HG02870 (cell line): ENCODE data around the gene NRF1.
"Not testable (repeated sequence)": the region's sequence is repeated elsewhere in the genome, so short reads cannot be mapped to it uniquely, and the experiment has no call there.

Source experiments
- ATAC-seq: cut with Tn5 transposase; IDR thresholded peaks from one replicate; pipeline ENCODE4 v1.9.1; 2021; ENCODE audit warnings: mild to moderate bottlenecking, moderate library complexity; ENCODE audit not compliant: unreplicated experiment

Gene NRF1

DNA sequence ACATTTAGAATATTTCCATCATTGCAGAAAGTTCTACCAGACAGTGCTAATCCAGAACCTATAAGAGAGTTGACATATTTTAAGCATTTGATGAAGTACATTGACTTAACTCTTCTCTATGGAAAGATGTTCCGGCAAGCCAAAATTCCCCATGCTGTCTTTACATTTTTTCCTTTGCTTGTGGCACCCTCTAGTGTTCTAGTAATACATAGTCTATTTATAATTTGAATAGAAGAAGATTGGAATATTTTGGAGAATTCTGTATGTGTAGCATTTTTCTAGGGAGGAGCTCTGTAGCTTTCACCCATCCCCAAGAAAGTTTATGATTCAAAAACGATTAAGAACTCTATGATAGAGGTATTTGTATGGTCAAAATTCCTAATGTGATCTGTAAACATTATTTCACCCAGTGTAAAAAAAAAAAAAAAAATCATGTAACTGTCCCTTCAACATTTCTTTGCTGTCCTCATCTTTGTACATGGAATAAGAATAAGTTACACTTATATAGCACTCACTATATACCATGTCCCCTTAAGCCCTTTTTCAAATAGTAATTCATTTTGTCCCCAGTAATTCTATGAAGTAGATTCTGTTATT is 33.2 kb downstream of the NRF1 start:
- ATAC-seq, result no peak

DNA sequence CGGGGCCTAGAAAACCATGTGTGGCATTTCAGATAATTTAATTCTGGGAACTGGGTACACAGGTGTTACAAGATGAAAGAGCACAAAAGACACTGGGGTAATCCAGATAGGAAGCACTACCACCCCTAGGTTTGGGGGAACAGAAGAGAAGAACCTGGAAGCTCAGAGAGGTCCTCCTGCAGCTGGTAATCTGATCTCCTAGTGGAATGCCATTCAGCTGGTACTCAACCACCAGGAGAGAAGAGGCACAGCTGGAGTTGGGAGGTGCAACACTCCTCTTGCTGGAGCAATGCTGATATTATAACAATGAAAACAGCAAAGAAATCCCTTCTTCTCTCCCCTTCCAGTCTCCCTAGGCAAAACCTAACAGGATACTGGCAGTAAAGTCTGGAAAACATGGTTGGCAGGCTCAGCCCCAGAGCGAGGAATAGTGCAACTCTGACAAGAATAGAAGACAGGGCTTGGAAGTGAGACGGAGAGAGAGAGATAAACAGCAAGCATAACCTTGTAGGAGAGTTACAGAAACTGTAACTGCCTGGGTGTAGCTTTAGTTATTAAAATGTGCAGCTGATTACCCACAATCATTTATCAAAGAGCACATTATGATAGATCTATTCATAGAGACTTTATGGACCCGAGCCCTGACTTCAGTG is 35.0 kb downstream of the NRF1 start:
- ATAC-seq, result no peak

DNA sequence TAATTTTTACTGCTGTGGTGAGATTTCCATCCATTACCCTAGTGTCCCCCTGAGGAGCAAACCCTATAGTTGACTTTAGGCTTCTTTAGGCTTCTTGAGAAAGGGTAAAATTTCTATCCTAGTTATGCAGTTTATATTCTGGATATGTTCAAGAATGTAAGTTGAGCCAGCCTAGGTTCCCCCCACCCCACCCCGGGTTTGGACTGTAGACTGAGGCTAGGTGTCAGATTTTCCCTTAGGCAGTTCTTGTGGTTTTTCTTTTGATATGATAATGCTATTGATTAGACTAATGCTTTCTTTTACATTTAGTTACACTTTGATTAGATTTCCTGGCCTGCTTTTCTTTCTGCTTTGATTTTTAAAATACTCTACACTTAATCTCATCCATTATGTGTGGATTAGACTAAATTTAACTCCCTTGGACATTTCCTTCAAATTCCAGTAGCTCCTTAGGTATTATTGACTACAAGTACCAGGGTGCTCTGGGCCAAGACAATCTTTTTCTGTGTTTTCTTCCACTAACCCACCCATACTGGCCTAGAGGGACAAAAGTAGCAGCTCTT is 37.7 kb downstream of the NRF1 start:
- ATAC-seq, result no peak

DNA sequence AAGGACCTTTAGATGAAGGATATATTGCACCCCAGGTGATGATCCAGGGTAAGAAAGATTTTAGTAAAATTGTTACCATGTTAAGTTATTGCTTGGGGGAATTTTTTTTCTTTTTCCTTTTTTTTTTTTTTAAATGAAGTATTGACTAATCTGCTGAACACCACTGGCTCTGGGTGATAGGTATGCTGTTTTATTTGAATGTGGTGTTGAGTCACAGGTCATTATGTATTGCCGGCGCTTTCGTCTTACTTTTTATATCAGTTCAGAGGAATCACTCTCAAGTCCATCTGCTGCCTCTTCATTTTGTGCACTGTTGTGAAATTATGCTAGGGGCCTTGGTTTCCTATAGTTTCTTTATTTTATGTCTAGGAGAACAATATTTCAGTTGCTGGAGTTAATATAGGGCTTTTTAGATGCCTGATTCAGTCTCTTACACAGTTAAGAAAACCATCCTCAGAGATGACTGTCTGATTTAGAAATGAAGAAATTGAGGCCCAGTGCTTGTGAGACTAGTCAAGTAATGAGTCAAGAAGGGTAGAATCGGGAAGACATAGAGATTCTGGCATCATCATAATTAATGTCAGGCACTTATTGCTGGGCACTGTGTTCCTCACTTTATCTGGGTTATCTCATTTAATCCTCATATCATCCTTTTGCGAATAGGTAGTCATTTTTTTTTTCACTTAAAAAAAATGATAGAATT is 38.7 kb downstream of the NRF1 start:
- no peak for ATAC-seq

GRCh38 chr7:129652914-129653313 is 41.4 kb downstream of the NRF1 start:
- peak; percentile 76 for ATAC-seq

DNA sequence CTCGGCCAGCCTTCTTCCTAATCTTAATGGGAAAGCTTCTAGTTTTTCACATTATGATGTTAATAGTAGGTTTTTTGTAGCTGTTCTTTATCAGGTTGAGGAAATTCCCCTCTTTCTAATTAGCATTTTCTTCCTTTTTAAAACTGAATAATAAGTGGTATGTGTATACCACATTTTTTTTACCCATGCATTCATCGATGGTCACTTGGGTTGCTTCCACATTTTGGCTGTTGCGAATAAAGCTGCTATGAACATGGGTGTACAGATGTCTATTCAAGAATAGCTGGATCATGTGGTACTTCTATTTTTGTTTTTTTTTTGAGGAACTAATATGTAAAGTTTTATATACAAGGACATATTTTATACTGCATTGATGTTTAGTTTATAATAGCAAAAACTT is 44.3 kb downstream of the NRF1 start:
- ATAC-seq, result no peak

DNA sequence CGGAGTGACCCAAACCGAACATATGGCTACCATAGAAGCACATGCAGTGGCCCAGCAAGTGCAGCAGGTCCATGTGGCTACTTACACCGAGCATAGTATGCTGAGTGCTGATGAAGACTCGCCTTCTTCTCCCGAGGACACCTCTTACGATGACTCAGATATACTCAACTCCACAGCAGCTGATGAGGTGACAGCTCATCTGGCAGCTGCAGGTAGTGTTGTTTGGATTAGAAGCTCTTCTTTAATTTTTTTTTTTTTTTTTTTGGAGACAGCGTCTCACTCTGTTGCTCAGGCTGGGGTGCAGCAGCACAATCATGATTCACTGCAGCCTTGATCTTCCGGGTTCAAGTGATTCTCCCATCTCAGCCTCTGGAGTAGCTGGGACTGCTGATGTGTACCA is 45.8 kb downstream of the NRF1 start:
- no peak for ATAC-seq

- ATAC-seq, result not testable (repeated sequence)
These were observed 48.4 kb downstream of the NRF1 start for GRCh38 chr7:129659907-129660306.

GRCh38 chr7:129661645-129662182 is 50.2 kb downstream of the NRF1 start:
- ATAC-seq, result no peak

- ATAC-seq, result not testable (repeated sequence)
These were observed 51.7 kb downstream of the NRF1 start for GRCh38 chr7:129663240-129663639.

DNA sequence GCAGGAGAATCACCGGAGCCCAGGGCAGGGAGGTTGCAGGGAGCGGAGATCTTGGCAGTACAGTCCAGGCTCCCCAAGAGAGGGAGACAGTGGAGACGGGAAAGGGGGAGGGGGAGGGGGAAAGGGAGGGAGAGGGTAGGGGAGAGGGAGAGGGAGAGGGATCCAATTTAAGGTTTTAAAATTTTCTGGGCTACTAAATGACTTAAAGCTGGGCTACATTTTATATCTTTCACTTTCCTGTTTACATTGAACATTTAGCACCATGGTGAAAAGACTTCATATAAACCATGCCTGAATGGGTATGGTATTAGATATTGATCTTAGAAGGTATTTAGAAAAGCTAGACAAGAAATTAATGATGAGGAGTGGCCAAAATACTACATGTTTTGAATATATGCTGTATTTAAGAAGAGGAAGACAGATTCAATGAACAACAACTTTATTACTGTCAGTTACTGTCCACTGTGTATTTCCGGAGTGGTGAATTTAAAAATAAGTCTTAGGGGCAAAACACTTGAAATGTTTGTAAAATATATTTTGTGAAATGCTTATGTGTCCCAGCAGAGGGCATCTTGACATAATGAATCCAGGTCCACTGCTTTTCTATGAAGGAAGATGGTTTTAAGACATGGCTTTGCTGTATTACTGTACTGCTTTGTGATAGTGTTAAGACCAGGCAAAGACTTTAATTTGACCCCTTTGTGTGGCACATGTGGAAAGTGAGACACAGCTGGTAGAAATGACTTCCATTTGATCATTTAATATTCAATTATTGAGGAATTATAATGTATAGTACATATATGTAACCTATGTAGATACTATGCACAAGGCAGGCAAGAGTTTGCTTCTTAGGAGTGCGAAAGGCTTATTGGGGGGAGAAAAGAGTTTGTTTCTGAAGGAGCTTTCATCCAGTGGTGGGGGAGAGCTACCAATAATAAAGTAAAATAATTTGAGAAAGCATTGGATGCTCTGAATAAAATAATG is 52.8 kb downstream of the NRF1 start:
- no peak for ATAC-seq

- ATAC-seq, result no peak
These were observed 53.5 kb downstream of the NRF1 start for GRCh38 chr7:129665013-129665401.

GRCh38 chr7:129667116-129667515 is 55.6 kb downstream of the NRF1 start:
- ATAC-seq, result no peak

- no peak for ATAC-seq
These were observed 56.0 kb downstream of the NRF1 start for GRCh38 chr7:129667551-129667950.

DNA sequence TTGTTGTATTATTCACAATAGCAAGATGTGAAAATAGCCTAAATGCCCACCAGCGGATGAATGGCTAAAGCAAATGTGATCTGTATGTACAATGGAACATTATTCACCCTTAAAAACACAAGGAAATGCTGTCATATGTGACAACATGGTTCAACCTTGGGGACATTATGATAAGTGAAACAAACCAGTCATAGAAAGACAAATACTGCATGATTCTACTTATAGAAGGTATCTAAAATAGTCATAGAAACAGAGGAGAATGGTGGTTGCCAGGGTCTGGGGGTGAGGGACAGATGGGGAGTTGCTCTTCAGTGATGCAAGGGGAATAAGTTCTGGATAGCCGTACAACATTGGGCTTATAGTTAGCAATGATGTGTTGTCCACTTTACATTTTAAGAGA is 58.4 kb downstream of the NRF1 start:
- ATAC-seq, result no peak

DNA sequence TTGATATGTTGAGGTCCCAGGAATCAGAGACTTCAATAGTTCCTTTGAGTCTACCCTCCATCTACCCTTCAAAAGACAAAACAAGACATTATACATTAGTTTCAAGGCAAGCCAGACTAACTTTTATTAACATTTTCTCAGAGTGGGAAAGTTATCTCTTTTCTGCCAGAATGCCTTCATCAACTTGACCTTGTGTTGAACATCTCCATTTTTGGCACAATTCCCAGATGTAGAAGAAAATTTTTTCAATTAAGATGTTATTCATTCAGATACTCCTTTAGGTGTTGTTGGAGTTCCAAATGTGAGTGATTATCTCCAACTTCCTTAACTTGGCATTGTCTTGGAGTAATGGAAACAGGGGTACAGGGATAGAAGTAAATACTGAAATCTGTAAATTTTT is 59.1 kb downstream of the NRF1 start:
- no peak for ATAC-seq

- ATAC-seq, result no peak
These were observed 59.7 kb downstream of the NRF1 start for GRCh38 chr7:129671266-129671665.

GRCh38 chr7:129674475-129674874 is 63.0 kb downstream of the NRF1 start:
- not testable (repeated sequence) for ATAC-seq

DNA sequence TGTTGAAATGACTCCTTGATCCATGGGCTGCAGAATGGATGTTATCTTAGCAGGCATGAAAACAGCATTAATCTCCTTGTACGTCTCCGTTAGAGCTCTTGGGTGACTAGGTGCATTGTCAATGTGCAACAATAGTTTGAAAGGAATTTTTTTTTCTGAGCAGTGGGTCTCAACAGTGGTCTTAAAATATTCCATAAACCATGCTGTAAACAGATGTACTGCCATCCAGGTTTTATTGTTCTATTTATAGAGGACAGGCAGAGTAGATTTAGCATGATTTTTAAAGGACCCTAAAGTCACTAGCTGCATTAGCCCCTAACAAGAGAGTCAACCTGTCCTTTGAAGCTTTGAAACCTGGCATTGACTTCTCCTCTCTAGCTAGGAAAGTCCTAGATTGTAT is 64.0 kb downstream of the NRF1 start:
- no peak for ATAC-seq

GRCh38 chr7:129676017-129676897 is 64.7 kb downstream of the NRF1 start:
- ATAC-seq, result no peak
